Endothelial cell of umbilical vein (primary cell): ENCODE measurements around the gene AGMO.

Experiments
- EZH2 ChIP-seq: IDR thresholded peaks from 2 replicates; pipeline ENCODE4 v1.6.1; 2012; ENCODE audit warnings: borderline replicate concordance, low read depth, mild to moderate bottlenecking, moderate library complexity, low read length, inconsistent platforms; ENCODE audit not compliant: severe bottlenecking
- JUN ChIP-seq: IDR thresholded peaks from 2 replicates; pipeline ENCODE4 v1.6.1; 2011; ENCODE audit warnings: borderline replicate concordance, low read depth; ENCODE audit not compliant: insufficient read length, insufficient read depth
- MYC ChIP-seq: IDR thresholded peaks from one replicate; pipeline ENCODE4 v1.6.1; 2011; ENCODE audit warnings: mild to moderate bottlenecking, low read depth, low read length
- POLR2A ChIP-seq: IDR thresholded peaks from 2 replicates; pipeline ENCODE4 v1.6.1; 2012; ENCODE audit warnings: low read depth, mild to moderate bottlenecking, control low read depth, low read length
- POLR2AphosphoS5 ChIP-seq: IDR thresholded peaks from 2 replicates; pipeline ENCODE4 v1.6.1; 2012; ENCODE audit warnings: low read depth, mild to moderate bottlenecking, control low read depth, low read length, moderate library complexity; ENCODE audit not compliant: insufficient read depth
- TF ChIP-seq, protein P1 (sequence below), 2 donors: IDR thresholded peaks; 1 replicate in 1 of 2; 2 replicates in 1 of 2; pipeline ENCODE4 v1.5.1; 2011; ENCODE audit warnings: low read length in 2 of 2, mild to moderate bottlenecking in 2 of 2, moderate library complexity in 2 of 2, control low read depth in 1 of 2, inconsistent platforms in 1 of 2, low read depth in 1 of 2; ENCODE audit not compliant: insufficient read depth in 1 of 2; ENCODE audit errors: extremely low read depth in 1 of 2
- TF ChIP-seq, protein P2 (sequence below): IDR thresholded peaks from 2 replicates; pipeline ENCODE4 v1.6.1; 2011; ENCODE audit not compliant: insufficient read depth, insufficient read length

DNA sequence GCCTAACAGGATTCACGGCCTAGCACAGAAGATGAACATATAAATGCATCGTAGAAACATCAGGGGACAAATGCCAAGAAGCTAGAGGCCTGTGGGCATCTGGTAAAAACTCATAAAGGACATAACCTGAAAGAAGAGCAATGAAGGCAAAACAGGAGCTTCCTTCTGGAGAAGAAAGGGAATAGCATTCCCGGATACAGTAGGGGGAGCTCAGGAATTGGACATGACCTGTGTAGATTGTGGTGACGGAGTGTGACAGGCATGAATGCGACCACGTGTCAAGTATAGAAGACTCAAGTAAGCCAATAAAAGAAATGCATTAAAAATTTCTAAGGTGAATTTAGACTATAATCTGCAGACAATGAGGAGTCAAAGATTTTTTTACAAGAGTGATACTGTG, 270.1 kb downstream of the AGMO start:
- no peak for TF ChIP-seq POLR2A
- TF ChIP-seq, protein P1, sequence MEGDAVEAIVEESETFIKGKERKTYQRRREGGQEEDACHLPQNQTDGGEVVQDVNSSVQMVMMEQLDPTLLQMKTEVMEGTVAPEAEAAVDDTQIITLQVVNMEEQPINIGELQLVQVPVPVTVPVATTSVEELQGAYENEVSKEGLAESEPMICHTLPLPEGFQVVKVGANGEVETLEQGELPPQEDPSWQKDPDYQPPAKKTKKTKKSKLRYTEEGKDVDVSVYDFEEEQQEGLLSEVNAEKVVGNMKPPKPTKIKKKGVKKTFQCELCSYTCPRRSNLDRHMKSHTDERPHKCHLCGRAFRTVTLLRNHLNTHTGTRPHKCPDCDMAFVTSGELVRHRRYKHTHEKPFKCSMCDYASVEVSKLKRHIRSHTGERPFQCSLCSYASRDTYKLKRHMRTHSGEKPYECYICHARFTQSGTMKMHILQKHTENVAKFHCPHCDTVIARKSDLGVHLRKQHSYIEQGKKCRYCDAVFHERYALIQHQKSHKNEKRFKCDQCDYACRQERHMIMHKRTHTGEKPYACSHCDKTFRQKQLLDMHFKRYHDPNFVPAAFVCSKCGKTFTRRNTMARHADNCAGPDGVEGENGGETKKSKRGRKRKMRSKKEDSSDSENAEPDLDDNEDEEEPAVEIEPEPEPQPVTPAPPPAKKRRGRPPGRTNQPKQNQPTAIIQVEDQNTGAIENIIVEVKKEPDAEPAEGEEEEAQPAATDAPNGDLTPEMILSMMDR (IDR thresholded peaks at IDR 0.05; ENCODE audit: extremely low read depth in 1 of 2, insufficient read depth in 1 of 2, low read depth in 1 of 2, low read length in 2 of 2), result no peak
- TF ChIP-seq EZH2, result no peak
- TF ChIP-seq, protein P2, sequence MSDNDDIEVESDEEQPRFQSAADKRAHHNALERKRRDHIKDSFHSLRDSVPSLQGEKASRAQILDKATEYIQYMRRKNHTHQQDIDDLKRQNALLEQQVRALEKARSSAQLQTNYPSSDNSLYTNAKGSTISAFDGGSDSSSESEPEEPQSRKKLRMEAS, result no peak
- no peak for TF ChIP-seq MYC
- TF ChIP-seq POLR2AphosphoS5, result no peak
- TF ChIP-seq JUN, result no peak
